Effector memory CD4-positive, alpha-beta T cell (primary cell): Measurements from ENCODE around the gene CAPN15.

Experiments
- DNase-seq, 3 donors: peaks; one replicate each; pipeline ENCODE4 v3.0.0-alpha.2; 2020
- H3K27ac ChIP-seq: 2 replicates; pipeline ENCODE4 v1.7.0; 2013; ENCODE audit warnings: mild to moderate bottlenecking, low read length, moderate library complexity; ENCODE audit not compliant: insufficient read depth, poor library complexity, severe bottlenecking
- H3K27me3 ChIP-seq: replicated peaks from 2 replicates; pipeline ENCODE4 v1.7.0; 2013; ENCODE audit warnings: mild to moderate bottlenecking, low read length; ENCODE audit not compliant: insufficient read depth, control insufficient read depth, poor library complexity, severe bottlenecking
- H3K36me3 ChIP-seq: 2 replicates; pipeline ENCODE4 v1.7.0; 2013; ENCODE audit warnings: mild to moderate bottlenecking, low read length, moderate library complexity; ENCODE audit not compliant: control insufficient read depth, insufficient read depth
- H3K4me1 ChIP-seq: 2 replicates; pipeline ENCODE4 v1.7.0; 2013; ENCODE audit warnings: low read length, mild to moderate bottlenecking; ENCODE audit not compliant: control insufficient read depth, insufficient read depth, poor library complexity, severe bottlenecking
- H3K4me3 ChIP-seq: 2 replicates; pipeline ENCODE4 v1.7.0; 2013; ENCODE audit warnings: low read length, low read depth, mild to moderate bottlenecking; ENCODE audit not compliant: insufficient read depth, poor library complexity, severe bottlenecking
- H3K9me3 ChIP-seq: 2 replicates; pipeline ENCODE4 v1.7.0; 2013; ENCODE audit warnings: mild to moderate bottlenecking, low read length, moderate library complexity; ENCODE audit not compliant: control insufficient read depth

Gene CAPN15

GRCh38 chr16:578870-579405 is 51.4 kb downstream of the CAPN15 start:
- DNase-seq: peak; percentile 30 to 41 (median 31)
- Histone ChIP-seq H3K9me3 (no peaks in the 10 kb centered on the region), H3K4me1 (no peaks in the 10 kb centered on the region), H3K36me3 (peaks cover 6% of the 10 kb centered on the region), H3K27ac (no peak overlapping the region), H3K27me3 (no peaks in the 10 kb centered on the region), H3K4me3 (no peak overlapping the region)

- H3K9me3 ChIP-seq: no peaks in the 10 kb centered on the region
- H3K27me3 ChIP-seq: no peaks in the 10 kb centered on the region
- H3K4me1 ChIP-seq: no peaks in the 10 kb centered on the region
- DNase-seq: no peak
- H3K4me3 ChIP-seq: no peak overlapping the region
- H3K27ac ChIP-seq: no peak overlapping the region
- H3K36me3 ChIP-seq: no peaks in the 10 kb centered on the region
These were observed 52.8 kb downstream of the CAPN15 start for GRCh38 chr16:580141-580945.

GRCh38 chr16:580946-581498 is 53.5 kb downstream of the CAPN15 start:
- H3K27ac ChIP-seq: no peak overlapping the region
- H3K9me3 ChIP-seq: no peaks in the 10 kb centered on the region
- H3K36me3 ChIP-seq: no peaks in the 10 kb centered on the region
- H3K4me3 ChIP-seq: no peak overlapping the region
- H3K4me1 ChIP-seq: no peaks in the 10 kb centered on the region
- DNase-seq: no peak
- H3K27me3 ChIP-seq: no peaks in the 10 kb centered on the region

- H3K9me3 ChIP-seq: no peaks in the 10 kb centered on the region
These were observed 54.7 kb downstream of the CAPN15 start for GRCh38 chr16:582218-582613.

GRCh38 chr16:582614-583331 is 55.3 kb downstream of the CAPN15 start:
- Histone ChIP-seq H3K4me1 (peaks cover under 1% of the 10 kb centered on the region), H3K9me3 (no peaks in the 10 kb centered on the region), H3K27me3 (no peaks in the 10 kb centered on the region), H3K27ac (no peak overlapping the region), H3K36me3 (no peaks in the 10 kb centered on the region), H3K4me3 (no peak overlapping the region)
- no peak for DNase-seq

More at GRCh38 chr16:582218-582613, 54.7 kb downstream of the CAPN15 start:
- no peak overlapping the region for H3K4me3 ChIP-seq
- H3K27ac ChIP-seq: no peak overlapping the region
- H3K4me1 ChIP-seq: no peaks in the 10 kb centered on the region
- no peaks in the 10 kb centered on the region for H3K27me3 ChIP-seq
- no peaks in the 10 kb centered on the region for H3K36me3 ChIP-seq
- no peak for DNase-seq

GRCh38 chr16:583470-583814 is 55.9 kb downstream of the CAPN15 start:
- no peaks in the 10 kb centered on the region for H3K9me3 ChIP-seq
- H3K4me3 ChIP-seq: no peak overlapping the region
- no peak overlapping the region for H3K27ac ChIP-seq
- H3K36me3 ChIP-seq: no peaks in the 10 kb centered on the region
- DNase-seq: no peak
- H3K27me3 ChIP-seq: no peaks in the 10 kb centered on the region
- H3K4me1 ChIP-seq: peaks cover 2% of the 10 kb centered on the region

- Histone ChIP-seq H3K27ac (no peak overlapping the region), H3K4me3 (no peak overlapping the region), H3K36me3 (no peaks in the 10 kb centered on the region), H3K27me3 (no peaks in the 10 kb centered on the region), H3K9me3 (no peaks in the 10 kb centered on the region), H3K4me1 (peaks cover 4% of the 10 kb centered on the region)
- no peak for DNase-seq
These were observed 56.5 kb downstream of the CAPN15 start for GRCh38 chr16:583815-584591.

- Histone ChIP-seq H3K27me3 (no peaks in the 10 kb centered on the region), H3K4me1 (peaks cover 6% of the 10 kb centered on the region), H3K27ac (no peak overlapping the region), H3K36me3 (no peaks in the 10 kb centered on the region), H3K9me3 (no peaks in the 10 kb centered on the region), H3K4me3 (no peak overlapping the region)
- DNase-seq: no peak
These were observed 57.8 kb downstream of the CAPN15 start for GRCh38 chr16:585351-585750.

GRCh38 chr16:586047-586644 is 58.6 kb downstream of the CAPN15 start:
- H3K27me3 ChIP-seq: no peaks in the 10 kb centered on the region
- H3K27ac ChIP-seq: no peak overlapping the region
- DNase-seq: no peak
- H3K36me3 ChIP-seq: no peaks in the 10 kb centered on the region
- H3K4me3 ChIP-seq: no peak overlapping the region
- H3K9me3 ChIP-seq: no peaks in the 10 kb centered on the region
- H3K4me1 ChIP-seq: peaks cover 14% of the 10 kb centered on the region
